ENCODE results near the gene GRK5.

The GRK5 gene

GRCh38 chr10:119278126-119278709 lies 70.8 kb downstream of the GRK5 start:
- TF ChIP-seq, protein P1, sequence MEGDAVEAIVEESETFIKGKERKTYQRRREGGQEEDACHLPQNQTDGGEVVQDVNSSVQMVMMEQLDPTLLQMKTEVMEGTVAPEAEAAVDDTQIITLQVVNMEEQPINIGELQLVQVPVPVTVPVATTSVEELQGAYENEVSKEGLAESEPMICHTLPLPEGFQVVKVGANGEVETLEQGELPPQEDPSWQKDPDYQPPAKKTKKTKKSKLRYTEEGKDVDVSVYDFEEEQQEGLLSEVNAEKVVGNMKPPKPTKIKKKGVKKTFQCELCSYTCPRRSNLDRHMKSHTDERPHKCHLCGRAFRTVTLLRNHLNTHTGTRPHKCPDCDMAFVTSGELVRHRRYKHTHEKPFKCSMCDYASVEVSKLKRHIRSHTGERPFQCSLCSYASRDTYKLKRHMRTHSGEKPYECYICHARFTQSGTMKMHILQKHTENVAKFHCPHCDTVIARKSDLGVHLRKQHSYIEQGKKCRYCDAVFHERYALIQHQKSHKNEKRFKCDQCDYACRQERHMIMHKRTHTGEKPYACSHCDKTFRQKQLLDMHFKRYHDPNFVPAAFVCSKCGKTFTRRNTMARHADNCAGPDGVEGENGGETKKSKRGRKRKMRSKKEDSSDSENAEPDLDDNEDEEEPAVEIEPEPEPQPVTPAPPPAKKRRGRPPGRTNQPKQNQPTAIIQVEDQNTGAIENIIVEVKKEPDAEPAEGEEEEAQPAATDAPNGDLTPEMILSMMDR (IDR thresholded peaks at IDR 0.05): no peak
- Histone ChIP-seq H3K4me1 (peaks cover 0 to 82% (median 49%) of the 10 kb centered on the region in 4 donors), H3K27me3 (no peaks in the 10 kb centered on the region), H3K4me3 (no peak overlapping the region), H3K9me3 (no peaks in the 10 kb centered on the region), H3K27ac (no peak overlapping the region), H3K36me3 (no peaks in the 10 kb centered on the region)
- intact Hi-C loops (cut with DNase I; ENCODE audit: low total_unique reads): no loop called here
- no peak for DNase-seq

DNA sequence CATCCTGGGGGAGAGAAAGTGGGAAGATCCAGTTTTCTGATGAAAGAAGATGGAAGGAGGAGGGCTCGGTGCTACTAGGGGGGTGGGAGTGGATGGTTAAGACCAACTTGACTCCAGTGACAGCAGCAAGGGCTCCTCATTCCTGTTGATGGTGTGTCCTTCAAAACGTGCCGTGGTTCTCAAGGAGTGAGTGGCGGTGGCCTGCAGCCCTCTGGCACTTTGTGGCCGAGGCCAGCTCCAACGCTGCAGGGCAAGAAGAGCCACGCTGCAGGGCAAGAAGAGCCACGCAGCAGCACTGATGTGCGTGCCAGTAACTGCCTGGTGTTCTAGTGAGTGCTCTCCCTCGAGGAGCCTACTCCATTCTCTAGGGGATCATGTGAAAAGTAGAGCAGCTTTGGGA lies 72.1 kb downstream of the GRK5 start:
- Histone ChIP-seq H3K9me3 (no peaks in the 10 kb centered on the region), H3K4me1 (peaks cover 0 to 82% (median 58%) of the 10 kb centered on the region in 4 donors), H3K27me3 (no peaks in the 10 kb centered on the region), H3K36me3 (no peaks in the 10 kb centered on the region), H3K4me3 (no peak overlapping the region), H3K27ac (peak overlapping the region in 1 of 2 donors; percentile 30)
- no peak for DNase-seq
- TF ChIP-seq, protein P1 (IDR thresholded peaks at IDR 0.05): no peak
- intact Hi-C loops (cut with DNase I; ENCODE audit: low total_unique reads): no loop called here

GRCh38 chr10:119281581-119282071 lies 74.3 kb downstream of the GRK5 start:
- Histone ChIP-seq H3K27me3 (no peaks in the 10 kb centered on the region), H3K27ac (peak overlapping the region; percentile 53 to 64), H3K36me3 (no peaks in the 10 kb centered on the region), H3K9me3 (no peaks in the 10 kb centered on the region), H3K4me3 (no peak overlapping the region), H3K4me1 (peaks cover 0 to 84% (median 64%) of the 10 kb centered on the region in 4 donors)
- TF ChIP-seq, protein P1 (IDR thresholded peaks at IDR 0.05): no peak
- peak; percentile 72 to 90 for DNase-seq
- intact Hi-C loops (cut with DNase I; ENCODE audit: low total_unique reads): loop anchor here (10.0 kb wide), 1 partner anchor 133 kb away; no protein-coding TSS in a partner anchor

- H3K27ac ChIP-seq: peak overlapping the region; percentile 53 to 64
- H3K27me3 ChIP-seq: no peaks in the 10 kb centered on the region
- no peaks in the 10 kb centered on the region for H3K36me3 ChIP-seq
- H3K4me3 ChIP-seq: no peak overlapping the region
- TF ChIP-seq, protein P1 (IDR thresholded peaks at IDR 0.05): no peak
- H3K9me3 ChIP-seq: no peaks in the 10 kb centered on the region
- intact Hi-C loops (cut with DNase I; ENCODE audit: low total_unique reads): loop anchor here (10.0 kb wide), 1 partner anchor 132 kb away; no protein-coding TSS in a partner anchor
- DNase-seq: no peak
- peaks cover 0 to 85% (median 64%) of the 10 kb centered on the region in 4 donors for H3K4me1 ChIP-seq
Observed at GRCh38 chr10:119282446-119282845, 75.1 kb downstream of the GRK5 start.

DNA sequence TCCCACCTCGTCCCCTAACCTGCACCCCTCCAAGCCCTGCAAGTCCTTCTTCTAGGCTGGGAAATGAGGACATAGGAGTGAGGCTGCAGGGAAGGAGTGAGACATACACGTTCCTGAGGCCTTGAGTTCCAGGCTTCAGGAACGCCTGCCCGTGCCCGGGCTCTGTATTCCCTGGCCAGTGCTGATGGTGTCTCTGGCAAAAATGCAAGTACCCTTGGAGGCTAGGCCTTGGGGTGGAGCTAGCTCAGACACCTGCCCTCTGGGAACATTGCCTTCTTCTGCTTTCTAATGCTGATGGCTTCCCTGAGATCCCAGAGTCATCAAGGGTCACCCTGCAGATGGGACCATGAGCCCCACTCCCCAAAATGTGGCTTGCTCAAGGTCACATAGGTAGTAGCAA lies 76.0 kb downstream of the GRK5 start:
- intact Hi-C loops (cut with DNase I; ENCODE audit: low total_unique reads): loop anchor here (10.0 kb wide), 1 partner anchor 131 kb away; no protein-coding TSS in a partner anchor
- no peak for DNase-seq
- Histone ChIP-seq H3K9me3 (no peaks in the 10 kb centered on the region), H3K4me1 (peaks cover 0 to 94% (median 71%) of the 10 kb centered on the region in 4 donors), H3K27ac (peak overlapping the region in 1 of 2 donors; percentile 53), H3K36me3 (no peaks in the 10 kb centered on the region), H3K4me3 (no peak overlapping the region), H3K27me3 (no peaks in the 10 kb centered on the region)
- TF ChIP-seq, protein P1 (IDR thresholded peaks at IDR 0.05): no peak

Data from tibial artery (tissue), 4 donors.